Endothelial cell (in vitro differentiated cells): ENCODE data around the gene TCOF1. TPM values are rescaled to one million over a fixed set of nuclear protein-coding genes. Genes with fewer than 3 reads are reported as not detected.
A peak's percentile ranks its signal among the peaks of the same experiment; 100 is the strongest.

Experiments used
- DNase-seq: peaks from one replicate; pipeline ENCODE4 v3.0.0; 2021; ENCODE audit warnings: low spot score
- H3K27ac Mint-ChIP-seq: one replicate; pipeline ENCODE4 v1.8.0; 2021; ENCODE audit warnings: mixed read lengths, inconsistent platforms; ENCODE audit not compliant: unreplicated experiment
- H3K27me3 Mint-ChIP-seq: one replicate; pipeline ENCODE4 v1.8.0; 2021; ENCODE audit warnings: mild to moderate bottlenecking, moderate library complexity, mixed read lengths, inconsistent platforms; ENCODE audit not compliant: unreplicated experiment
- H3K36me3 Mint-ChIP-seq: one replicate; pipeline ENCODE4 v1.8.0; 2021; ENCODE audit warnings: mild to moderate bottlenecking, low read depth, mixed read lengths, inconsistent platforms; ENCODE audit not compliant: unreplicated experiment
- H3K4me1 Mint-ChIP-seq: one replicate; pipeline ENCODE4 v1.8.0; 2021; ENCODE audit warnings: mild to moderate bottlenecking, mixed read lengths, inconsistent platforms; ENCODE audit not compliant: unreplicated experiment
- H3K4me3 Mint-ChIP-seq: one replicate; pipeline ENCODE4 v1.8.0; 2021; ENCODE audit warnings: mild to moderate bottlenecking, mixed read lengths, inconsistent platforms; ENCODE audit not compliant: unreplicated experiment
- H3K9me3 Mint-ChIP-seq: one replicate; pipeline ENCODE4 v1.8.0; 2021; ENCODE audit warnings: mixed read lengths, inconsistent platforms; ENCODE audit not compliant: unreplicated experiment
- long read RNA-seq: library from polyadenylated mRNA; unstranded; transcript quantifications from one replicate; pipeline ENCODE4 v2.0.0, GENCODE V29; 2020; ENCODE audit not compliant: unreplicated experiment
- total RNA-seq: library from RNA; stranded (reverse); fragmentation: NEBNext Ultra II Directional; extraction: Animal tissue kit (Norgen Biotek cat#: 25700); gene quantifications from one replicate; pipeline ENCODE4 v1.2.1, GENCODE V29; 2021; ENCODE audit not compliant: unreplicated experiment
- TF ChIP-seq, protein P1 (sequence below): fragments of 200-600 bp; sonication (generic); IDR thresholded peaks from one replicate; pipeline ENCODE4 v1.5.0; 2021; ENCODE audit warnings: antibody characterized with exemption; ENCODE audit not compliant: unreplicated experiment

TCOF1 gene, protein sequence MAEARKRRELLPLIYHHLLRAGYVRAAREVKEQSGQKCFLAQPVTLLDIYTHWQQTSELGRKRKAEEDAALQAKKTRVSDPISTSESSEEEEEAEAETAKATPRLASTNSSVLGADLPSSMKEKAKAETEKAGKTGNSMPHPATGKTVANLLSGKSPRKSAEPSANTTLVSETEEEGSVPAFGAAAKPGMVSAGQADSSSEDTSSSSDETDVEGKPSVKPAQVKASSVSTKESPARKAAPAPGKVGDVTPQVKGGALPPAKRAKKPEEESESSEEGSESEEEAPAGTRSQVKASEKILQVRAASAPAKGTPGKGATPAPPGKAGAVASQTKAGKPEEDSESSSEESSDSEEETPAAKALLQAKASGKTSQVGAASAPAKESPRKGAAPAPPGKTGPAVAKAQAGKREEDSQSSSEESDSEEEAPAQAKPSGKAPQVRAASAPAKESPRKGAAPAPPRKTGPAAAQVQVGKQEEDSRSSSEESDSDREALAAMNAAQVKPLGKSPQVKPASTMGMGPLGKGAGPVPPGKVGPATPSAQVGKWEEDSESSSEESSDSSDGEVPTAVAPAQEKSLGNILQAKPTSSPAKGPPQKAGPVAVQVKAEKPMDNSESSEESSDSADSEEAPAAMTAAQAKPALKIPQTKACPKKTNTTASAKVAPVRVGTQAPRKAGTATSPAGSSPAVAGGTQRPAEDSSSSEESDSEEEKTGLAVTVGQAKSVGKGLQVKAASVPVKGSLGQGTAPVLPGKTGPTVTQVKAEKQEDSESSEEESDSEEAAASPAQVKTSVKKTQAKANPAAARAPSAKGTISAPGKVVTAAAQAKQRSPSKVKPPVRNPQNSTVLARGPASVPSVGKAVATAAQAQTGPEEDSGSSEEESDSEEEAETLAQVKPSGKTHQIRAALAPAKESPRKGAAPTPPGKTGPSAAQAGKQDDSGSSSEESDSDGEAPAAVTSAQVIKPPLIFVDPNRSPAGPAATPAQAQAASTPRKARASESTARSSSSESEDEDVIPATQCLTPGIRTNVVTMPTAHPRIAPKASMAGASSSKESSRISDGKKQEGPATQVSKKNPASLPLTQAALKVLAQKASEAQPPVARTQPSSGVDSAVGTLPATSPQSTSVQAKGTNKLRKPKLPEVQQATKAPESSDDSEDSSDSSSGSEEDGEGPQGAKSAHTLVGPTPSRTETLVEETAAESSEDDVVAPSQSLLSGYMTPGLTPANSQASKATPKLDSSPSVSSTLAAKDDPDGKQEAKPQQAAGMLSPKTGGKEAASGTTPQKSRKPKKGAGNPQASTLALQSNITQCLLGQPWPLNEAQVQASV (N-terminal part only)
- total RNA-seq: 41.5 TPM
- long read RNA-seq, partial matches to known transcripts: 9 of 14 reads
- long read RNA-seq, other reads (novel, unspliced or antisense): 4 of 14 reads

DNA sequence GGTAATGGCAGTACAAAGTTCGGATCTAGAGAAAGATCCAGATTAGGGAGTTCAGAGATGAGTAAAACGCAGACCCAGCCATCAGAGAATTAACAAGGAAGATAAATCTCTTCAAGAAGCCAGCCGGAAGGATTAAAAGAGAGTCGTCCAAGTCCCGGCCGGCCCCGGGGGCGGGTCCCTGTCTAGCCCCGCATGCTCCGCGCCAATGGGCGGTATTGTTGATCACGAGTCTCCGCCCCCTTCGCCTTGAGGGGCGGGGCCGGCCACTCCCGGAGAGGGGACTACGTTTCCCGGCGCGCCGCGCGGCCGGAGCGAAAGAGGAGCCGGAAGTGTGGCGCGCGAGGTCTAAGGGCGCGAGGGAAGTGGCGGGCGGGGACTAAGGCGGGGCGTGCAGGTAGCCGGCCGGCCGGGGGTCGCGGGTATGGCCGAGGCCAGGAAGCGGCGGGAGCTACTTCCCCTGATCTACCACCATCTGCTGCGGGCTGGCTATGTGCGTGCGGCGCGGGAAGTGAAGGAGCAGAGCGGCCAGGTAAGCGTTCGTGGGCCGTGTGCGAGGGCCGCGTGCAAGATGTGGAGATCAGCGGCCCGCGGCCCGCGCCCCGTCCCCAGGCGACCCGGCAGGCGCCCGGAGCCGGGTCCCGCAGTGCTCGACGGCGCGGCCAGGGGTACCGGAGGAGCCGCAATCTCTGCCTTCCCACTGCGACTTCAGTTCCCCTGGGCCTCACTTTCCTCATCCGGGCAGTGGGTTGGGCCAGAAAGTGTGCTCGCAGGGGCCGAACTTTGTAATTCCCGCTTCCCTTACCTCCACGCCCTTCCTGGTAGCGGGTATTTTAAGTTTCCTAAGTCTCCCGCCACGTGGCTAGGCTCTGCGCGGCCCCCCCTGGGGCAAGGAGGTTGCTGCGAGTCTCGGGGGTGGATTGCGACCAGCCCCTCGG is at the start of gene TCOF1:
TSS of gene TCOF1 (plus strand) at position 372 of the 935 bp plus-strand sequence. CDS start at position 422, 50 bp downstream.
- peaks cover 22% of the 10 kb centered on the region for H3K4me1 Mint-ChIP-seq
- peak; percentile 98 for DNase-seq
- H3K36me3 Mint-ChIP-seq: peaks cover 14% of the 10 kb centered on the region
- peak within 1 kb of the TSS; percentile 94 for H3K4me3 Mint-ChIP-seq
- TF ChIP-seq, protein P1, sequence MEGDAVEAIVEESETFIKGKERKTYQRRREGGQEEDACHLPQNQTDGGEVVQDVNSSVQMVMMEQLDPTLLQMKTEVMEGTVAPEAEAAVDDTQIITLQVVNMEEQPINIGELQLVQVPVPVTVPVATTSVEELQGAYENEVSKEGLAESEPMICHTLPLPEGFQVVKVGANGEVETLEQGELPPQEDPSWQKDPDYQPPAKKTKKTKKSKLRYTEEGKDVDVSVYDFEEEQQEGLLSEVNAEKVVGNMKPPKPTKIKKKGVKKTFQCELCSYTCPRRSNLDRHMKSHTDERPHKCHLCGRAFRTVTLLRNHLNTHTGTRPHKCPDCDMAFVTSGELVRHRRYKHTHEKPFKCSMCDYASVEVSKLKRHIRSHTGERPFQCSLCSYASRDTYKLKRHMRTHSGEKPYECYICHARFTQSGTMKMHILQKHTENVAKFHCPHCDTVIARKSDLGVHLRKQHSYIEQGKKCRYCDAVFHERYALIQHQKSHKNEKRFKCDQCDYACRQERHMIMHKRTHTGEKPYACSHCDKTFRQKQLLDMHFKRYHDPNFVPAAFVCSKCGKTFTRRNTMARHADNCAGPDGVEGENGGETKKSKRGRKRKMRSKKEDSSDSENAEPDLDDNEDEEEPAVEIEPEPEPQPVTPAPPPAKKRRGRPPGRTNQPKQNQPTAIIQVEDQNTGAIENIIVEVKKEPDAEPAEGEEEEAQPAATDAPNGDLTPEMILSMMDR: no peak
- peaks cover 9% of the 10 kb centered on the region for H3K27me3 Mint-ChIP-seq
- H3K27ac Mint-ChIP-seq: peak within 1 kb of the TSS; percentile 74
- no peaks in the 10 kb centered on the region for H3K9me3 Mint-ChIP-seq

DNA sequence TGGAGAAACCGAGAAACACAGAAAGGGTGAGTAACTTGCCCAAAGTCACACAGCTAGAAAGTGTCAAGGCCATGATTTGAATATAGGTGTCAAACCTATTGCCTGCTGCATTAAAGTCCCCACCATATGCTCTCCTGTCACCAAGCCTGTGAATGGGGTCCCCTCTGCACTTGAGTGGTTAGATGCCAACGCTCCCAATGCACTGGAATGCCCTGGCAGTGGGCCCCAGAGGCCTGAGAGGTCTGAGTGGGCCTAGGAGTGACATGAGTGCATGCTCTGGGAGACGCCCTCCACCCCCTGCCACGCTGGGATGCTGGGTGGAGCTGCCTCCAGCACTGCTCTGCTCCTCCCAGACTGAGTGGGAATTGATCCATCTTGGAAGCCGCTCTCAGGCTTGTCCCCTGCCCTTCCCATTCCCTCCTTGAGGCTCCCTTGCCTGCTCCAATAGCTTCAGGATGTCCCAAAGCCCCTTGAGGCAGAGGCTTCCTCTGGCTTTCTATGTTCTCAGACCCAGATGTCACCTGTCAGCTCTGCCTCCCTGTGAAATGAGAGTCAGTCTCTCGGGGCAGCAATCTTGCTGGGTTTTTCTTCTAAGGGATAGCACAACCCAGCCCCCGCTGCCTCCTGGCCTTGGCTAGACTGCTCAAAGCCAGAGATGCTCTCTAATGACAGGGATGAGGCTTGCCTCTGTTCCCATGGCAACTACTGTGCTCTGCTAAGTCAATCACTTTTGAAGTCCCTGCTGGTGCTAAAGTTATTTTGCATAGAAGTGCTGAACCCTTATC is 48.2 kb upstream of the TCOF1 start:
- H3K27me3 Mint-ChIP-seq: peaks cover 2% of the 10 kb centered on the region
- H3K36me3 Mint-ChIP-seq: no peaks in the 10 kb centered on the region
- H3K27ac Mint-ChIP-seq: no peak overlapping the region
- no peak for DNase-seq
- H3K9me3 Mint-ChIP-seq: no peaks in the 10 kb centered on the region
- H3K4me3 Mint-ChIP-seq: no peak overlapping the region
- H3K4me1 Mint-ChIP-seq: peaks cover 5% of the 10 kb centered on the region
- TF ChIP-seq, protein P1: no peak

DNA sequence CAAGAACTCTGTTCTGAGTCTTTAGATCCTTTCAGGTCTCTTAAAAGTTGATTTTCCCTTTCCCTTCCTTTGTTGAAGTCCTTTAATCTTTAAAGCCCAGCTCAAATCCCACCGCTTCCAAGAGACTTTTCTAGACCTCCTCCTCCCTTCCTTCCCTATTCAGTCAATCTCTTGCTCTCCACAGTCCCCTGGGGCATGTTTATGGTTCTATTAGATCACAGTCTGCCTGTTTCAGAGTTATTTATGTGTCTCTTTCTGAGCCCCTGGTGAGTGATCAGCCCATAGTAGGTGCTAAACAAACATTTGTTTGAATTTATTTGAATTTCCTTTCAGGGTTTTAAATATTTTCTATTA is 47.6 kb upstream of the TCOF1 start:
- Mint-ChIP-seq H3K27ac (no peak overlapping the region), H3K9me3 (no peaks in the 10 kb centered on the region), H3K36me3 (no peaks in the 10 kb centered on the region), H3K4me1 (peaks cover 5% of the 10 kb centered on the region), H3K27me3 (peaks cover 2% of the 10 kb centered on the region), H3K4me3 (no peak overlapping the region)
- TF ChIP-seq, protein P1: no peak
- no peak for DNase-seq

- TF ChIP-seq, protein P1: no peak
- no peaks in the 10 kb centered on the region for H3K9me3 Mint-ChIP-seq
- H3K4me3 Mint-ChIP-seq: no peak overlapping the region
- H3K27ac Mint-ChIP-seq: no peak overlapping the region
- H3K36me3 Mint-ChIP-seq: no peaks in the 10 kb centered on the region
- peaks cover 2% of the 10 kb centered on the region for H3K27me3 Mint-ChIP-seq
- DNase-seq: no peak
- peaks cover 4% of the 10 kb centered on the region for H3K4me1 Mint-ChIP-seq
Measured at GRCh38 chr5:150310246-150310645, 47.3 kb upstream of the TCOF1 start.
